ENCODE data around the gene SFXN5. TPM values are rescaled to one million over a fixed set of nuclear protein-coding genes. Genes with fewer than 3 reads are reported as not detected.

Gene SFXN5
- total and polyA plus RNA-seq, 2 of the 4 experiments (the other 2 are of a cell fraction), result 8.6 to 17.0 TPM

- TF ChIP-seq RAD21 (IDR thresholded peaks at IDR 0.05; ENCODE audit: low read length), result no peak
These were observed 99.0 kb downstream of the SFXN5 start (continued) for GRCh38 chr2:72972352-72973136.

- in situ Hi-C loops (cut with MboI; ENCODE audit: low sequenced_read_pairs) (loop anchor here (5.0 kb wide), 1 partner anchor 79 kb away; no protein-coding TSS in a partner anchor), intact Hi-C loops (cut with micrococcal nuclease) (no loop called here), dilution Hi-C loops (cut with HindIII; ENCODE audit: low sequenced_read_pairs, unreplicated experiment) (no loop called here)
- Histone ChIP-seq H3K27me3 (ENCODE audit: control insufficient read depth, insufficient read depth, low read length) (no peaks in the 10 kb centered on the region), H4K91ac (ENCODE audit: insufficient read depth, low read depth, low read length) (no peak overlapping the region), H3K4ac (ENCODE audit: low read depth, low read length) (no peak overlapping the region), H3K4me2 (ENCODE audit: low read depth, low read length) (no peak overlapping the region), H3K56ac (ENCODE audit: extremely low read depth, insufficient read depth, low read length) (no peak overlapping the region), H3K23ac (ENCODE audit: low read depth, low read length) (no peak overlapping the region), H3K4me3 (ENCODE audit: insufficient read depth, low read depth, low read length) (no peak overlapping the region), H2AK5ac (ENCODE audit: low read depth, low read length) (no peak overlapping the region), H3K9me1 (ENCODE audit: insufficient read depth, low read length) (peaks cover 7% of the 10 kb centered on the region; the same call in 1 of the 2 replicates), H2AFZ (replicated peaks; ENCODE audit: low read length, poor library complexity) (no peak overlapping the region), H3K79me1 (ENCODE audit: low read depth in 1 of 2, low read length in 2 of 2) (no peaks in the 10 kb centered on the region), H2BK15ac (ENCODE audit: low read depth, low read length) (no peak overlapping the region), H4K20me1 (ENCODE audit: insufficient read depth, low read length) (no peaks in the 10 kb centered on the region), H2AK9ac (replicated peaks; ENCODE audit: low read depth, low read length, poor library complexity) (no peak overlapping the region), H3K27ac (ENCODE audit: insufficient read depth, low read length) (no peak overlapping the region), H2BK20ac (ENCODE audit: low read depth, low read length) (no peak overlapping the region), H3K9me3 (ENCODE audit: control insufficient read depth, insufficient read depth, low read length) (no peaks in the 10 kb centered on the region), H4K8ac (ENCODE audit: low read depth in 2 of 2, low read length in 2 of 2) (no peak overlapping the region), H2BK120ac (ENCODE audit: low read depth, low read length) (no peak overlapping the region), H2BK5ac (ENCODE audit: low read depth, low read length, poor library complexity, severe bottlenecking) (no peak overlapping the region), H3K4me1 (ENCODE audit: control insufficient read depth, insufficient read depth, low read length) (no peaks in the 10 kb centered on the region), H3K9ac (ENCODE audit: low read depth, low read length) (no peak overlapping the region), H3K36me3 (ENCODE audit: control insufficient read depth, insufficient read depth, low read length) (no peaks in the 10 kb centered on the region), H4K5ac (ENCODE audit: low read depth, low read length) (no peak overlapping the region), H3K18ac (ENCODE audit: low read depth, low read length) (no peak overlapping the region), H3K14ac (replicated peaks; ENCODE audit: low read depth, low read length) (no peak overlapping the region)
- ChIA-PET POLR2A (ENCODE audit: unreplicated experiment) (no interaction called here), CTCF (no interaction called here)
- ATAC-seq (ENCODE audit: low read depth), result no peak
- DNase-seq, result no peak
- no TSS peak for BruUV-seq (replicated peaks)
- TF ChIP-seq RAD21 (IDR thresholded peaks at IDR 0.05; ENCODE audit: low read length), result no peak
- TF ChIP-seq CHD1 (IDR thresholded peaks at IDR 0.05; ENCODE audit: low read depth, low read length), result no peak
- WGBS, 2 experiments (ENCODE audit: extremely low coverage in 2 of 2, insufficient read length in 1 of 2), result no CpG with 5 or more reads among the region's 7 CpGs
These were observed 100.5 kb downstream of the SFXN5 start for GRCh38 chr2:72971036-72971435.

Data from IMR-90 (cell line).